Stimulated activated CD4-positive, alpha-beta T cell treated with anti-CD3 and anti-CD28 coated beads, Interleukin-1b, Interleukin-23, amount 100 ng/mL, for 48 hours (primary cell): Measurements from ENCODE around the gene XYLT2.
A peak's percentile ranks its signal among the peaks of the same experiment; 100 is the strongest.

Experiments used
- DNase-seq: peaks from one replicate; pipeline ENCODE4 v3.0.0-alpha.2; 2020

Gene XYLT2

GRCh38 chr17:50365649-50366393 lies 19.9 kb downstream of the XYLT2 start:
- no peak for DNase-seq

DNA sequence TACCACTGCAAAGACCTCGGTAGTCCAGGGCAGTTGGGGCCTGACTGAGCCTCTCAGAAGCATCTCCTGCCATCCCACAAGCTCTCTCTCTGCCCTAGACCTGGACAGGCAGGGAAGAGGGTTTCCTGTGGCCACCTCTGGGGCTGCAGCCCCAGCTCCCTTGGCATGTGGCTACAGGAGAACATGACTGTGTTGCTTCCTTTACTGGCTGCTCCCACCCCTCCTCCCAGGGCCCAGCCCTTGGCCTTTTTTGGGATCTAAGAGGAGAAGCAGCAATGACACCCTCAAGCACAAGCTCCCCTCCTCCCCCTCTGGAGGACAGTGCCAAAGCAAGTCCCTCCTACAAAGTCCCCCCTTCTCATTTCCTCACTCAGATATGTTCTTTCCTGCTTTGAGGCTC lies 21.5 kb downstream of the XYLT2 start:
- DNase-seq: no peak

DNA sequence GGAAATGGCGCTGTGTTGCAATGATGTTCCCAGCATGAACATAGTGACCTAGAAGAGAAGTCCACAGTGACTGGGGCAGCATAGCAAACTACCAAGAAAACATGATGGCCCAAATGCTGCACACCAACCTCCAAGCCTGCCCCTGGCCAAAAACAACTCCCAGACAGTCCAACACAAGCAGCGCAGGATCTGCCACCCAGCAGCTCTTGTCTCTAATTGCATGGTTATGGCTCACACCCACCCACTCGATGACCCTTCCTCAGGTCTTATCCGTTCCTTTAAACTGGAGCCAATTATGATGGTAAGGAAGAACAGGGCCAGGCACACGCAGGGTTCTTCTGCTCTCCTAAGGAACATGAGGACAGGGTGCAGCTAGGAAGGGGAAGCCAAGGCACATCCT lies 24.1 kb downstream of the XYLT2 start:
- no peak for DNase-seq

DNA sequence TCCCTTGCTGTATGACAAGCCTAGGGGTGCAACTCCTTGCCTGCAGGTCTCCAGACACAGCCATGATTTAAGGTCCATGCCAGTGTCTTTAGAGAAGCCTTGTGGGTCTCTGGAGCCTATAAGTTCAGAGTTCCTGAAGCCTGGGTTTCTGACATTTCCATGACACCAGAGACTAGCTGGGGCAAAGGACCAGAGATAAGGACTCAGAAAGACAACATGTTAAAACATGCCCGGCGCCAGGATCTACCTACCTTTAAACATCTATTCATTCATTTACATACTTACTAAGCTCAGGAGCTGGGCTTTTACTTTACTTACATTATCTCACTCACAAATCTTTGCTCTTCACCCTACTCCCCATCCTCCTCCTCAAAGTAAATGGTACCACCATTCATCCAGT lies 25.6 kb downstream of the XYLT2 start:
- no peak for DNase-seq

DNA sequence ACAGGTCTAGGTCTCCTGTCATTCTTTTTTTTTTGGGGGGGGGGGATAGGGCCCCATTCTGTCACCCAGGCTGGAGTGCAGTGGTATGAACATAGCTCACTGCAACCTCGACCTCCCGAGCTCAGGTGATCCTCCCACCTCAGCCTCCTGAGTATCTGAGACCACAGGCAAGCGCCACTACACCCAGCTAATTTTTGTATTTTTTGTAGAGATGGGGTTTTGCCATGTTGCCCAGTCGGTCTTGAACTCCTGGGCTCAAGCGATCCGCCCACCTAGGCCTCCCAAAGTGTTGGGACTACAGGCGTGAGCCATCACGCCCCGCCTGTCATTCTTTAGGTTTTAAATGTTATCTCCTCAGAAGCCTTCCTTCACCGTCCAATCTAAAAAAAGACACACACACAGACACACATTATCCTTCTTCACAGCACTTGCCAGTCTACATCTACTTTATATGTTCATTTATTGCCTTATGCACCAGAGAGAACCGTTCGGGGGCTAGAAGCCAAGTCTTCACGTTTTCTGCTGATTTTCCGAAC lies 26.4 kb downstream of the XYLT2 start:
- no peak for DNase-seq

GRCh38 chr17:50372758-50373556 lies 27.0 kb downstream of the XYLT2 start, which contains the start of the genes EME1 and MRPL27:
Gene EME1 (plus strand): TSS chr17:50373229. CDS start chr17:50375209, 1,980 bp downstream.
Gene MRPL27 (minus strand): TSS chr17:50373184. CDS start chr17:50373170, 14 bp downstream.
- peak; percentile 86 for DNase-seq

DNA sequence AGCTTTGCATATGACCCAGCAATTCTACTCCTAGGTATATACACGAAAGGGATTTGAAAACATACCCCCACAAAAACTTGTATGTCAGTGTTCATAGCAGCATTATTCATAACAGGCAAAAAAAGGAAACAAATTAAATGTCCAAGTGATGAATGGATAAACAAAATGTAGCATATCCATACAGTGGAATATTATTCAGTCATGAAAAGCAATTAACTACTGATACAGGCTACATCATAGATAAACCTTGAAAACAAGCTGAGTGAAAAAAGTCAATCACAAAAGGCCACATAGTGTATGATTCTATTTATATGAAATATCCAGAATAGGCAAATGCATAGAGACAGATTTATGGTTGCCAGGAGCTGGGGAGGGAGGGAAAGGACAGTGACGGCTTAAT lies 27.8 kb downstream of the XYLT2 start:
- no peak for DNase-seq

DNA sequence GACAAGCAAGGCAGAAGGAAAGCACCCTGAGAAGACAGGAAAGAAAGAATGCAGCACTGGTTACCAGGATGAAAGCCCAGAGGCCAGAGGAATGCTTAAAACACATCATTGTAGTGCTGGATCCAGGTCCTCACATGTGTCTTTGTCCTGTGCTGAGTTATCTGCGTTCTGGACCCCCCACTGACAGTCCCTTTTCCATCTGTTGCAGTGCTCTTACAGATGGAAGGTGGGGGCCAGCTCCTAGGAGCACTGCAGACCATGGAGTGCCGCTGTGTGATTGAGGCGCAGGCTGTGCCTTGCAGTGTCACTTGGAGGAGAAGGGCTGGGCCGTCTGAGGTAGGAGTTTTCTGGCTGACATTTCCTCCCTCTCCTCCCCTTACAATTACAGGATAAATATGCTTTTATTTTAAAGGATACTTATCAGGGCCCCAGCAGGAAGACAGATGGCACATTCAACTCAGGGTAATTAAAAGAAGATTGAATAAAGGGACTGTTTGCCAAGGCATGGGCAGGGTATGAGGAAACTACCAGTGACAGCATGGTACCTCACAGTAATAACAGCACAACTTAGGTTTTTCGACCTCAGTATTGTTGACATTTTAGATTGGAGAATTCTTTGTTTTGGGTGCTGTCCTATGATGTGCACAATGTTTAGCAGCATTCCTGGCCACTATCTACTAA lies 30.1 kb downstream of the XYLT2 start:
- no peak for DNase-seq

- no peak for DNase-seq
Observed at GRCh38 chr17:50379351-50380132, 33.6 kb downstream of the XYLT2 start.

DNA sequence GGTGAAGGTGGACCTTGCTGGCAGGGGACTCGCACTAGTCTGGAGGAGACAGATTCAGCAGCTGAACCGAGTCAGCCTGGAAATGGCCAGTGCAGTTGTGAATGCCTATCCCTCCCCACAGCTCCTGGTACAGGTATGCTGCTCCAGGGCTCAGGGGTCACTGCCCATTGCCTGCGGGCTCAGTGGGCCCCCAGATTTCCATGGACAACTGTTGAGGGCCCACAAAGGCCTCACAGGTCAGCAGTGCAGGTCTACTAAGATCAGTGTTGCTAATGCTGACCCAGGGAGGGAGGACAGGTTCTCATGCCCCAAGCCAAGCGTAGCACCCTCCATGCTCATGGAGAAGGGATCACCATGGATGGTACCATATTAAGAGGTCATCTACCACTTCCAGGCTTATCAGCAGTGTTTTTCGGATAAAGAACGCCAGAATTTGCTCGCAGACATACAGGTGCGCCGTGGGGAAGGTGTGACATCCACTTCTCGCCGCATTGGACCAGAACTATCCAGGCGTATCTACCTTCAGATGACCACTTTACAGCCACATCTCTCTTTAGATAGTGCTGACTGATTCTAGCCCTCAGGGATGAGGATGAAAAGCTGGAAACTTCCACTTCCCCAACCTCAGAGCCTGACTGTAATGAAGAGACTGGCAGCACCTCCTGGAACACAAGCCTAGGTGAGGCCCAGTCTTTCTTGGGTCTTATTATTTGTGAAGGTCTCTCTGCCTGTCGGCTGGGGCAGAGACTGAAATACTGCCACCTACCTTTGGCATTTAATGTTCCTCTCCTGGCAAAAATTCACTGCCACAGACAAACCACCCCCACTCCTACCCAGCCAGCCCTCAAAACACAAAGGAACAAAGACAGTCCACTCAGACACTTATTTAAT lies 34.7 kb downstream of the XYLT2 start:
- no peak for DNase-seq

GRCh38 chr17:50381260-50381815 lies 35.4 kb downstream of the XYLT2 start:
- DNase-seq: no peak

DNA sequence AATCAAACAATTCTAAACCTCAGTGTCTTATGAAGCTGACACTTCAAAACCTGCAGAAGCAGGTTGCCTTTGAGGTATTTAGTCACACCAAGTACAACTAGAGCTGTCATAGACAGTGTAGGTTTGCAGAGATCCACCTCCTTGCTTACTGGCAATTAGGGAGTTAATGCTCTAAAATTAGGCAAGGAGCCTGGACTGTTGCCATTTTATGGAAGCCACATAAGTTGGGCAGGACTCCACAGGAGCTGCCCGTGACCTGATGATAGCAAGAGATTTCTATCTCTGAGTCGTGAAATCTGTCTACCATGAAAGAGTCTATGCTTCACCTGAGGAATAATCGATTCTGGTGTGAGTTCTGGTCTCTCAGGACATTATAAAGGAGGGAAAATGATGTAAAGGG lies 36.0 kb downstream of the XYLT2 start:
- no peak for DNase-seq

GRCh38 chr17:50382931-50383330 lies 37.0 kb downstream of the XYLT2 start:
- DNase-seq: no peak

- no peak for DNase-seq
Observed at GRCh38 chr17:50386510-50386909, 40.6 kb downstream of the XYLT2 start.

DNA sequence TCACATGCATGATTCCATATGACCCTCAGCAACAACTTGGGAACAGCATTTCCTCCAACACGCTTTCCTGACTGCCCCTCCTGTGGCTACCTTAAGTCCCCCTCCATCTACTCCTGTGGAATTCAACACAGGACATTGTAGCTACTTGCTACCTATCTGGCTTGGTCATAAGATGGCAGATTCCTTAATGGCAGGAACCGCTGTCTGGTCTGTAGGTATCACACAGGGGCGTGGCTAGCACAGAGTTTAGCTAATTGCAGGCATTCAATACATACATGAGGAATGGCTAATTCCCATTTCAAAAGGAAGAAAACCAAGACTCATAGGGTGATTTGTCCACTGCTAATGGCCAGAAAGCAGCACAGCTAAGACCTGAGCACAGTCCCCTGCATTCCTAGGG lies 42.8 kb downstream of the XYLT2 start:
- no peak for DNase-seq

DNA sequence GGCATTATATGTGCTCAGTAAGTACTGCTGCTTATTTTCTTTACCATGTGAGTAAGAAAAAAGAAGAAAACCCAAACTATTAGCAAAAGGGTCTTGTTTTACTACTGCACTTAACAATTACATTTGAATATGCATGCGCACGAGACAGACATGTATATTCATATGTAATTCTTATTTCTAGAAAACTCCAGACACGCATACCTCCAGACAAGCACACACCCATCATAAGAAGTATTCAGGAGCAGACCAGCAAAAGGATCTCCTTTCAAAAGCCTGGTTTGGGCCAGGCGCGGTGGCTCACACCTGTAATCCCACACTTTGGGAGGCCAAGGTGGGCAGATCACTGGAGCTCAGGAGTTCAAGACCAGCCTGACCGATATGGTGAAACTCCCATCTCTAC lies 43.6 kb downstream of the XYLT2 start:
- no peak for DNase-seq

- no peak for DNase-seq
Observed at GRCh38 chr17:50392621-50393020, 46.7 kb downstream of the XYLT2 start.

- DNase-seq: no peak
Observed at GRCh38 chr17:50393700-50394099, 47.8 kb downstream of the XYLT2 start.

DNA sequence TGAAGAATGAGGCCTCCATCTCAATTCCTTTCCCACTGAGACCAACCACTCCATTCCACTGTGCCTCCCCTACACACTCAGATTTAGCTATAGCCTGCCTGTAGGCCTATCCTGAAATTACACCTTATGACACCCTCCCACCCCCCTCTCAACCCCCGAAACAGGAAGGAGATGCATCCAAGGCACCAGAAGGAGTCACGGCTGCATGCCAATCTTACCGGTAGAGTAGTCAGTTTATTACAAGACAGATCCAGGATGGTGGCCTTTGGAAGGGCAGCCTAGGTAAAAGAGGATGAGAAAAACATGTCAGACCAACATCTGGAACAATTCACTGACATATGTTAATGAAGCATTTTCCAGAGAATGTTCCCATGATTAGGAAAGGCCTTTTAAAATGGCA lies 48.8 kb downstream of the XYLT2 start:
- no peak for DNase-seq

DNA sequence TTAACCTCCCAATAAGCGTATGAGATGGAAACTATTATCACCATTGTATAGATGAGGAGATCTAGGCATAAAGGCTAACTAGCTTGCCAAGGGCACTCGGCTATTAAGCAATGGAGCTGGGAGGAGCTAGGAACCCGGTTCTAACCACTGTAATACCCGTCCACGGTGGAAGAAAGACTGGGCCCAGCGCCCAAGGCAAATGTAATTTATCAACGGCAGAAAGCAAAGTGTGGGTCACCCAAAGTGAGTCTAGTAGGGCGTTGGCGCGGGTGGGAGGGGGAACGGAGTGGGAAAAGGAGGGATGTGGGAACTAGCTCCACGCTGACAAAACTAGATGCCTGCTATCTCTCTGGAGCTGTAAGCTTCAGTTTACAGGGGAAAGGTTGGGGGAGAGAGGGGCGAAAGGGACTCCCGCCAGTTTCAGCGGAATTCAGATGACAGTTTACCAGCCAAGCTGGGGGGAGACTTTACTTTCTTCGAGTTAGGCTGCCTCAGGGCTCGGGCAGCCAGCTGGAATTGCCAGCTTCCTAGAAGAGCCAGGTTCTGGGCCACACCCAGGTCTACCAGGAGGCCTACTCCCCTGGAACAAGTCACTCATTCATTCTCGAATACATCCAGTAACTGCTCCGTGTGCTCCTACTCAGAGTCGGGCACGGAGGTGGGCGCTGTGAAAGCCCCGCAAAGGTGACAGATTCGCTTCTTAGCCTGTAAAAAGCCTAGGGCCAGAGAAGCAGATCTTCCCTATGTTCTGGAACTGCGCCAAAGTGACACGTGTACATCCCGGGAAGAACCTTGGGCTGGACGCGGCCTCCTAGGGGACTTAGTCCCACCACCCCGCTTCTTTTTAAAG lies 50.6 kb downstream of the XYLT2 start:
- DNase-seq: no peak
